ENCODE results near the gene GRAMD1A. TPM values are rescaled to one million over a fixed set of nuclear protein-coding genes. Genes with fewer than 3 reads are reported as not detected.
"Not testable (repeated sequence)": the region's sequence is repeated elsewhere in the genome, so short reads cannot be mapped to it uniquely, and the experiment has no call there.

Gene GRAMD1A
- total and polyA plus RNA-seq, 12 donors: 19.5 to 49.4 (median 31.8) TPM

GRCh38 chr19:35006999-35007365 lies 6.9 kb downstream of the GRAMD1A start:
- TF ChIP-seq CTCF (IDR thresholded peaks at IDR 0.05): no peak
- no peak for ATAC-seq
- Histone ChIP-seq H3K4me1 (peaks cover 0 to 75% (median 60%) of the 10 kb centered on the region in 9 donors), H3K27me3 (no peaks in the 10 kb centered on the region), H3K36me3 (peaks cover 0 to 73% (median 22%) of the 10 kb centered on the region in 9 donors), H3K9me3 (no peaks in the 10 kb centered on the region), H3K4me3 (no peak overlapping the region), H3K27ac (peak overlapping the region in 6 of 10 donors; percentile 7 to 91 (median 36))
- 99% methylated on average over 5 of the region's 5 CpGs for WGBS, 2 donors
- intact Hi-C loops (cut with DNase I): no loop called here
- DNase-seq: no peak

GRCh38 chr19:35007427-35007826 lies 7.3 kb downstream of the GRAMD1A start:
- intact Hi-C loops (cut with DNase I); H3K9me3 ChIP-seq; H3K4me3 ChIP-seq; DNase-seq; H3K27me3 ChIP-seq; ATAC-seq: not testable (repeated sequence)
- Histone ChIP-seq H3K4me1 (peaks cover 0 to 75% (median 60%) of the 10 kb centered on the region in 9 donors), H3K27ac (peak overlapping the region in 5 of 10 donors; percentile 21 to 91 (median 88)), H3K36me3 (peaks cover 0 to 73% (median 22%) of the 10 kb centered on the region in 9 donors)
- WGBS, 2 donors: 94 to 97% methylated on average over 8 of the region's 8 CpGs

- peak overlapping the region; percentile 31 to 91 (median 70) for H3K27ac ChIP-seq
- DNase-seq: peak; percentile 52 to 67
Measured at GRCh38 chr19:35008891-35009341, 8.8 kb downstream of the GRAMD1A start.

GRCh38 chr19:35009424-35010415 lies 9.6 kb downstream of the GRAMD1A start:
- peaks cover 0 to 78% (median 32%) of the 10 kb centered on the region in 9 donors for H3K36me3 ChIP-seq
- no peak for TF ChIP-seq CTCF (IDR thresholded peaks at IDR 0.05)
- no peaks in the 10 kb centered on the region for H3K27me3 ChIP-seq
- H3K27ac ChIP-seq: peak overlapping the region in 8 of 10 donors; percentile 7 to 91 (median 65)
- H3K9me3 ChIP-seq: no peaks in the 10 kb centered on the region
- no peak for DNase-seq
- ATAC-seq: no peak
- no peak overlapping the region for H3K4me3 ChIP-seq
- WGBS, 2 donors: 88 to 90% methylated on average over 36 of the region's 36 CpGs
- H3K4me1 ChIP-seq: peaks cover 2 to 80% (median 49%) of the 10 kb centered on the region in 9 donors
- intact Hi-C loops (cut with DNase I): loop anchor here in 1 of 10 donors (5.0 kb wide), 1 partner anchor 37 kb away; no protein-coding TSS in a partner anchor

More at GRCh38 chr19:35008891-35009341, 8.8 kb downstream of the GRAMD1A start:
- H3K27me3 ChIP-seq: no peaks in the 10 kb centered on the region
- intact Hi-C loops (cut with DNase I): no loop called here
- peaks cover 0 to 74% (median 24%) of the 10 kb centered on the region in 9 donors for H3K36me3 ChIP-seq
- ATAC-seq: peak; percentile 20 to 81 (median 62)
- no peak overlapping the region for H3K4me3 ChIP-seq
- no peak for TF ChIP-seq CTCF (IDR thresholded peaks at IDR 0.05)
- H3K9me3 ChIP-seq: no peaks in the 10 kb centered on the region
- WGBS, 2 donors: 59 to 74% methylated on average over 12 of the region's 12 CpGs
- H3K4me1 ChIP-seq: peaks cover 2 to 75% (median 57%) of the 10 kb centered on the region in 9 donors

All from heart right ventricle (tissue), 16 donors.